Measurements from ENCODE around the gene S100A12. TPM values are rescaled to one million over a fixed set of nuclear protein-coding genes. Genes with fewer than 3 reads are reported as not detected.
"Not testable (repeated sequence)": the region's sequence is repeated elsewhere in the genome, so short reads cannot be mapped to it uniquely, and the experiment has no call there.

S100A12 gene
- total RNA-seq, 2 donors from 2014 or later = 2.0 to 9.1 TPM

GRCh38 chr1:153348511-153349362 lies 26.7 kb downstream of the S100A12 start, which contains the start of gene PGLYRP4:
Gene PGLYRP4 (minus strand): TSS chr1:153348841. CDS start chr1:153347932, 909 bp downstream.
- H3K36me3 Mint-ChIP-seq (ENCODE audit: low read depth) = no peaks in the 10 kb centered on the region
- peaks cover 36% of the 10 kb centered on the region for H3K4me1 Mint-ChIP-seq
- DNase-seq (no peak), ATAC-seq (no peak)
- no peaks in the 10 kb centered on the region for H3K9me3 ChIP-seq (ENCODE audit: control insufficient read depth, low read length, poor library complexity, severe bottlenecking)
- no peak within 1 kb of the TSS for H3K4me3 Mint-ChIP-seq
- H3K27me3 Mint-ChIP-seq = peaks cover 37% of the 10 kb centered on the region
- H3K27ac Mint-ChIP-seq = no peak within 1 kb of the TSS

GRCh38 chr1:153347856-153348255 lies 27.6 kb downstream of the S100A12 start:
- Mint-ChIP-seq H3K27me3 (peaks cover 38% of the 10 kb centered on the region), H3K36me3 (ENCODE audit: low read depth) (no peaks in the 10 kb centered on the region)

GRCh38 chr1:153347049-153347448 lies 28.4 kb downstream of the S100A12 start:
- not testable (repeated sequence) for ATAC-seq; H3K4me3 Mint-ChIP-seq; DNase-seq; H3K9me3 ChIP-seq (ENCODE audit: control insufficient read depth, low read length, poor library complexity, severe bottlenecking); H3K36me3 Mint-ChIP-seq (ENCODE audit: low read depth); H3K27ac Mint-ChIP-seq
- peaks cover 37% of the 10 kb centered on the region for H3K4me1 Mint-ChIP-seq
- peaks cover 42% of the 10 kb centered on the region for H3K27me3 Mint-ChIP-seq

More at GRCh38 chr1:153347856-153348255, 27.6 kb downstream of the S100A12 start:
- Mint-ChIP-seq H3K27ac (no peak overlapping the region), H3K4me3 (no peak overlapping the region), H3K4me1 (peaks cover 39% of the 10 kb centered on the region)
- H3K9me3 ChIP-seq (ENCODE audit: control insufficient read depth, low read length, poor library complexity, severe bottlenecking) = no peaks in the 10 kb centered on the region
- ATAC-seq (no peak), DNase-seq (no peak)

GRCh38 chr1:153346077-153346723 lies 29.2 kb downstream of the S100A12 start:
- ATAC-seq (peak; percentile 31), DNase-seq (no peak)
- H3K4me3 Mint-ChIP-seq = peak overlapping the region; percentile 85
- peaks cover 47% of the 10 kb centered on the region for H3K27me3 Mint-ChIP-seq
- H3K4me1 Mint-ChIP-seq = peaks cover 37% of the 10 kb centered on the region
- peak overlapping the region; percentile 84 for H3K27ac Mint-ChIP-seq
- no peaks in the 10 kb centered on the region for H3K36me3 Mint-ChIP-seq (ENCODE audit: low read depth)
- H3K9me3 ChIP-seq (ENCODE audit: control insufficient read depth, low read length, poor library complexity, severe bottlenecking) = no peaks in the 10 kb centered on the region

GRCh38 chr1:153345187-153346076 lies 30.0 kb downstream of the S100A12 start:
- ATAC-seq (peak; percentile 76), DNase-seq (no peak)
- Mint-ChIP-seq H3K27me3 (peaks cover 49% of the 10 kb centered on the region), H3K4me3 (peak overlapping the region; percentile 85), H3K27ac (peak overlapping the region; percentile 84), H3K4me1 (peaks cover 41% of the 10 kb centered on the region), H3K36me3 (ENCODE audit: low read depth) (no peaks in the 10 kb centered on the region)
- H3K9me3 ChIP-seq (ENCODE audit: control insufficient read depth, low read length, poor library complexity, severe bottlenecking) = no peaks in the 10 kb centered on the region

- H3K9me3 ChIP-seq (ENCODE audit: control insufficient read depth, low read length, poor library complexity, severe bottlenecking) = no peaks in the 10 kb centered on the region
- no peaks in the 10 kb centered on the region for H3K36me3 Mint-ChIP-seq (ENCODE audit: low read depth)
- ATAC-seq (no peak), DNase-seq (no peak)
- peak overlapping the region; percentile 67 for H3K27ac Mint-ChIP-seq
- peak overlapping the region; percentile 85 for H3K4me3 Mint-ChIP-seq
- peaks cover 49% of the 10 kb centered on the region for H3K27me3 Mint-ChIP-seq
- H3K4me1 Mint-ChIP-seq = peaks cover 47% of the 10 kb centered on the region
Observed at GRCh38 chr1:153344718-153345025, 30.7 kb downstream of the S100A12 start.

- peak overlapping the region; percentile 85 for H3K4me3 Mint-ChIP-seq
- DNase-seq = no peak
- H3K4me1 Mint-ChIP-seq = peaks cover 51% of the 10 kb centered on the region
- H3K27me3 Mint-ChIP-seq = peaks cover 43% of the 10 kb centered on the region
- H3K27ac Mint-ChIP-seq = peak overlapping the region; percentile 67
- no peak for ATAC-seq
- H3K36me3 Mint-ChIP-seq (ENCODE audit: low read depth) = no peaks in the 10 kb centered on the region
- H3K9me3 ChIP-seq (ENCODE audit: control insufficient read depth, low read length, poor library complexity, severe bottlenecking) = no peaks in the 10 kb centered on the region
Observed at GRCh38 chr1:153343811-153344717, 31.4 kb downstream of the S100A12 start.

- DNase-seq (no peak), ATAC-seq (no peak)
- H3K4me1 Mint-ChIP-seq = peaks cover 49% of the 10 kb centered on the region
- H3K27ac Mint-ChIP-seq = peak overlapping the region; percentile 67
- no peaks in the 10 kb centered on the region for H3K36me3 Mint-ChIP-seq (ENCODE audit: low read depth)
- H3K4me3 Mint-ChIP-seq = peak overlapping the region; percentile 69
- H3K27me3 Mint-ChIP-seq = peaks cover 36% of the 10 kb centered on the region
- no peaks in the 10 kb centered on the region for H3K9me3 ChIP-seq (ENCODE audit: control insufficient read depth, low read length, poor library complexity, severe bottlenecking)
Observed at GRCh38 chr1:153343040-153343681, 32.3 kb downstream of the S100A12 start.

GRCh38 chr1:153342178-153342577 lies 33.2 kb downstream of the S100A12 start:
- Mint-ChIP-seq H3K4me3 (no peak overlapping the region), H3K36me3 (ENCODE audit: low read depth) (no peaks in the 10 kb centered on the region), H3K4me1 (peaks cover 47% of the 10 kb centered on the region), H3K27ac (no peak overlapping the region), H3K27me3 (peaks cover 27% of the 10 kb centered on the region)
- DNase-seq (no peak), ATAC-seq (no peak)
- H3K9me3 ChIP-seq (ENCODE audit: control insufficient read depth, low read length, poor library complexity, severe bottlenecking) = no peaks in the 10 kb centered on the region

GRCh38 chr1:153341431-153341934 lies 33.9 kb downstream of the S100A12 start:
- no peak for DNase-seq
- H3K4me3 Mint-ChIP-seq = no peak overlapping the region
- H3K27ac Mint-ChIP-seq = no peak overlapping the region
- no peaks in the 10 kb centered on the region for H3K9me3 ChIP-seq (ENCODE audit: control insufficient read depth, low read length, poor library complexity, severe bottlenecking)
- H3K27me3 Mint-ChIP-seq = peaks cover 20% of the 10 kb centered on the region
- no peak for ATAC-seq
- peaks cover 44% of the 10 kb centered on the region for H3K4me1 Mint-ChIP-seq
- H3K36me3 Mint-ChIP-seq (ENCODE audit: low read depth) = no peaks in the 10 kb centered on the region

- no peaks in the 10 kb centered on the region for H3K36me3 Mint-ChIP-seq (ENCODE audit: low read depth)
- no peak overlapping the region for H3K4me3 Mint-ChIP-seq
- DNase-seq (no peak), ATAC-seq (no peak)
- H3K27me3 Mint-ChIP-seq = peaks cover 19% of the 10 kb centered on the region
- peaks cover 33% of the 10 kb centered on the region for H3K4me1 Mint-ChIP-seq
- no peaks in the 10 kb centered on the region for H3K9me3 ChIP-seq (ENCODE audit: control insufficient read depth, low read length, poor library complexity, severe bottlenecking)
- H3K27ac Mint-ChIP-seq = no peak overlapping the region
Observed at GRCh38 chr1:153340356-153340755, 35.1 kb downstream of the S100A12 start.

- H3K9me3 ChIP-seq (ENCODE audit: control insufficient read depth, low read length, poor library complexity, severe bottlenecking) = no peaks in the 10 kb centered on the region
- Mint-ChIP-seq H3K4me3 (no peak overlapping the region), H3K36me3 (ENCODE audit: low read depth) (no peaks in the 10 kb centered on the region), H3K27me3 (peaks cover 19% of the 10 kb centered on the region), H3K4me1 (peaks cover 30% of the 10 kb centered on the region), H3K27ac (no peak overlapping the region)
- ATAC-seq (peak; percentile 44), DNase-seq (no peak)
Observed at GRCh38 chr1:153339802-153340201, 35.6 kb downstream of the S100A12 start.

Measured in T-helper 17 cell (primary cell).